Neural cell (in vitro differentiated cells): Measurements from ENCODE around the gene RCSD1.

Source experiments
- CTCF ChIP-seq: fragments of 450-650 bp; IDR thresholded peaks from 2 replicates; pipeline ENCODE4 v1.5.1; 2014; ENCODE audit warnings: antibody characterized with exemption, mild to moderate bottlenecking, moderate library complexity; ENCODE audit not compliant: poor library complexity, severe bottlenecking
- MXI1 ChIP-seq: fragments of 450-650 bp; conservative IDR thresholded peaks from 2 replicates; pipeline ENCODE4 v1.6.1; 2014; ENCODE audit warnings: antibody characterized with exemption, mild to moderate bottlenecking; ENCODE audit not compliant: poor library complexity, severe bottlenecking
- POLR2AphosphoS5 ChIP-seq: IDR thresholded peaks from 2 replicates; pipeline ENCODE4 v1.6.1; 2012
- RAD21 ChIP-seq: fragments of 450-650 bp; conservative IDR thresholded peaks from 2 replicates; pipeline ENCODE4 v1.6.1; 2014; ENCODE audit warnings: antibody characterized with exemption, mild to moderate bottlenecking, moderate library complexity
- REST ChIP-seq: IDR thresholded peaks from 2 replicates; pipeline ENCODE4 v1.6.1; 2012; ENCODE audit warnings: borderline replicate concordance
- SMC3 ChIP-seq: fragments of 450-650 bp; conservative IDR thresholded peaks from 2 replicates; pipeline ENCODE4 v1.6.1; 2014; ENCODE audit warnings: antibody characterized with exemption, mild to moderate bottlenecking, moderate library complexity; ENCODE audit not compliant: poor library complexity

- TF ChIP-seq CTCF (no peak), MXI1 (no peak), SMC3 (no peak), RAD21 (no peak), REST (no peak), POLR2AphosphoS5 (no peak)
Observed at GRCh38 chr1:167717351-167717750, 87.3 kb downstream of the RCSD1 start.
